Ishikawa (cell line): ENCODE results near the gene MMP24.

Experiments
- CEBPB ChIP-seq: IDR thresholded peaks from 2 replicates; pipeline ENCODE4 v1.6.1; 2012
- CREB1 ChIP-seq: IDR thresholded peaks from 2 replicates; pipeline ENCODE4 v1.6.1; 2012; ENCODE audit warnings: low read depth
- EGR1 ChIP-seq: IDR thresholded peaks from 2 replicates; pipeline ENCODE4 v1.6.1; 2012
- EP300 ChIP-seq: IDR thresholded peaks from 2 replicates; pipeline ENCODE4 v1.6.1; 2012; ENCODE audit warnings: borderline replicate concordance
- FOXM1 ChIP-seq: IDR thresholded peaks from 2 replicates; pipeline ENCODE4 v1.6.1; 2012; ENCODE audit warnings: low read depth, borderline replicate concordance
- MAX ChIP-seq: IDR thresholded peaks from 2 replicates; pipeline ENCODE4 v1.6.1; 2012
- NFIC ChIP-seq: IDR thresholded peaks from 2 replicates; pipeline ENCODE4 v1.6.1; 2012
- RAD21 ChIP-seq: IDR thresholded peaks from 2 replicates; pipeline ENCODE4 v1.6.1; 2012; ENCODE audit warnings: low read depth
- TAF1 ChIP-seq: IDR thresholded peaks from 2 replicates; pipeline ENCODE4 v1.6.1; 2012; ENCODE audit warnings: low read depth, mild to moderate bottlenecking
- TCF12 ChIP-seq: IDR thresholded peaks from 2 replicates; pipeline ENCODE4 v1.6.1; 2012; ENCODE audit warnings: low read depth
- TEAD4 ChIP-seq: IDR thresholded peaks from 2 replicates; pipeline ENCODE4 v1.6.1; 2012
- YY1 ChIP-seq: IDR thresholded peaks from 2 replicates; pipeline ENCODE4 v1.6.1; 2012; ENCODE audit warnings: low read depth
- ZBTB7A ChIP-seq: IDR thresholded peaks from 2 replicates; pipeline ENCODE4 v1.6.1; 2012; ENCODE audit warnings: low read depth
- TF ChIP-seq, protein P1 (sequence below): IDR thresholded peaks from 2 replicates; pipeline ENCODE4 v1.6.1; 2012; ENCODE audit warnings: low read depth, mild to moderate bottlenecking
- TF ChIP-seq, protein P2 (sequence below): IDR thresholded peaks from 2 replicates; pipeline ENCODE4 v1.6.1; 2012

The MMP24 gene

GRCh38 chr20:35291654-35292503 is 65.4 kb downstream of the MMP24 start, which contains the start of gene FAM83C:
Gene FAM83C (minus strand): TSS chr20:35292425. CDS start chr20:35292304, 121 bp downstream.
- TF ChIP-seq ZBTB7A: no peak

DNA sequence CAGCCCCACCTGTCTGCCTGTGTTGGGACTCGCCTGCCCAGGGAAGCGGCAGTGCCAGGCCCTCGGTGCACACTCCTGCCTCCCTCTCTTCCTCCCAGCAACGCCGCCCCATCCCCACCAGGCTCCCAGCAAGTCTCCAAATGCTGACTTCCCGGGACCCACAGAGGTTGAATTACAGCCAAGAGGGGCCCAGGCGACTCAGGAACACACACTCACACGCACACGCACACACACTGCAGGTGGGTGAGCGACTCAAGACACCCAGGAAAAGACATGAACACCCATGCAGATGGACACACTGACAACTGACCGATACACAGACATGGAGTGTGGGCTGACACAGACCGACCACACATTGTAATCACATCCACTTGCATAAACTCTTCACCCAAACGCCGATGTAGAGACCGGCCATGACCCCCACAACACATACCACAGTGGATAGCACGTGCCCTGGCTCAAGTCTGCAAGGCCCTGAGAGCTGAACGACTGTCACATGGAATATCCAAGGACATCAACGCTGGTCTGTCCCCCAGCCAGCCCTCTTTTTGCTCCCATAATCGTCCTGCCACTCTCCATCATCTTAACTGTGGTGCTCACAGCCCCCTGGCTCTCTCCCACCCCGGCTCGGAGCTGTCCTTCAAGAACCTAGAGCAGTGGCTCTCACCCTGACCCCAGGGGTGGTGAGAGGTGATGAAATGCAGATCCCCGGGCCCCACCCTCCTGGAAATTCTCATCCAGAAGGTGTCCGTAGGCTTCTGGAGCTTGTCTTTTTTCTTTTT is 66.2 kb downstream of the MMP24 start:
- TF ChIP-seq, protein P1, sequence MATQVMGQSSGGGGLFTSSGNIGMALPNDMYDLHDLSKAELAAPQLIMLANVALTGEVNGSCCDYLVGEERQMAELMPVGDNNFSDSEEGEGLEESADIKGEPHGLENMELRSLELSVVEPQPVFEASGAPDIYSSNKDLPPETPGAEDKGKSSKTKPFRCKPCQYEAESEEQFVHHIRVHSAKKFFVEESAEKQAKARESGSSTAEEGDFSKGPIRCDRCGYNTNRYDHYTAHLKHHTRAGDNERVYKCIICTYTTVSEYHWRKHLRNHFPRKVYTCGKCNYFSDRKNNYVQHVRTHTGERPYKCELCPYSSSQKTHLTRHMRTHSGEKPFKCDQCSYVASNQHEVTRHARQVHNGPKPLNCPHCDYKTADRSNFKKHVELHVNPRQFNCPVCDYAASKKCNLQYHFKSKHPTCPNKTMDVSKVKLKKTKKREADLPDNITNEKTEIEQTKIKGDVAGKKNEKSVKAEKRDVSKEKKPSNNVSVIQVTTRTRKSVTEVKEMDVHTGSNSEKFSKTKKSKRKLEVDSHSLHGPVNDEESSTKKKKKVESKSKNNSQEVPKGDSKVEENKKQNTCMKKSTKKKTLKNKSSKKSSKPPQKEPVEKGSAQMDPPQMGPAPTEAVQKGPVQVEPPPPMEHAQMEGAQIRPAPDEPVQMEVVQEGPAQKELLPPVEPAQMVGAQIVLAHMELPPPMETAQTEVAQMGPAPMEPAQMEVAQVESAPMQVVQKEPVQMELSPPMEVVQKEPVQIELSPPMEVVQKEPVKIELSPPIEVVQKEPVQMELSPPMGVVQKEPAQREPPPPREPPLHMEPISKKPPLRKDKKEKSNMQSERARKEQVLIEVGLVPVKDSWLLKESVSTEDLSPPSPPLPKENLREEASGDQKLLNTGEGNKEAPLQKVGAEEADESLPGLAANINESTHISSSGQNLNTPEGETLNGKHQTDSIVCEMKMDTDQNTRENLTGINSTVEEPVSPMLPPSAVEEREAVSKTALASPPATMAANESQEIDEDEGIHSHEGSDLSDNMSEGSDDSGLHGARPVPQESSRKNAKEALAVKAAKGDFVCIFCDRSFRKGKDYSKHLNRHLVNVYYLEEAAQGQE: no peak
- TF ChIP-seq NFIC (no peak), TCF12 (no peak), EP300 (no peak), TEAD4 (no peak), MAX (no peak), YY1 (no peak), FOXM1 (no peak), RAD21 (no peak), EGR1 (no peak), ZBTB7A (no peak), CEBPB (no peak), CREB1 (no peak), TAF1 (no peak)
- TF ChIP-seq, protein P2, sequence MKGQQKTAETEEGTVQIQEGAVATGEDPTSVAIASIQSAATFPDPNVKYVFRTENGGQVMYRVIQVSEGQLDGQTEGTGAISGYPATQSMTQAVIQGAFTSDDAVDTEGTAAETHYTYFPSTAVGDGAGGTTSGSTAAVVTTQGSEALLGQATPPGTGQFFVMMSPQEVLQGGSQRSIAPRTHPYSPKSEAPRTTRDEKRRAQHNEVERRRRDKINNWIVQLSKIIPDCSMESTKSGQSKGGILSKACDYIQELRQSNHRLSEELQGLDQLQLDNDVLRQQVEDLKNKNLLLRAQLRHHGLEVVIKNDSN: no peak

GRCh38 chr20:35293303-35294292 is 67.1 kb downstream of the MMP24 start:
- no peak for TF ChIP-seq FOXM1

- no peak for TF ChIP-seq NFIC
- no peak for TF ChIP-seq MAX
- TF ChIP-seq, protein P2: no peak
- TF ChIP-seq EP300: no peak
- no peak for TF ChIP-seq EGR1
- no peak for TF ChIP-seq TCF12
- TF ChIP-seq, protein P1: no peak
- no peak for TF ChIP-seq TEAD4
- TF ChIP-seq RAD21: no peak
- TF ChIP-seq YY1: no peak
- TF ChIP-seq FOXM1: no peak
- TF ChIP-seq CEBPB: no peak
Measured at GRCh38 chr20:35294293-35294685, 67.8 kb downstream of the MMP24 start.

DNA sequence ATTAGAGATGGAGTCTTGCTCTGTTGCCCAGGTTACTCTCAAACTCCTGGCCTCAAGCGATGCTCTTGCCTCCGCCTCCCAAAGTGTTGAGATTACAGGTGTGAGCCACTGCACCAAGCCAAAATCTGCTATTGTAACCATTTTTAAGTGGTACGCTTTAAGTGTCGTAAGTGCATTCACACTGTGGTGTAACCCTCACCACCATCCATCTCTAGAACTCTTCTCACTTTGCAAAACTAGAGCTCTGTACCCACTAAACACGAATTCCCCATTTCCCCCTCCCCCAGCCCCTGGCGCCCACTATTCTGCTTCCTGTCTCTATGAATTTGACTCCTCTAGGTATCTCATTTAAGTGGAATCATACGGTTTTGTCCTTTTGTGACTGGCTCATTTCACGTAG is 68.6 kb downstream of the MMP24 start:
- TF ChIP-seq, protein P1: no peak
- TF ChIP-seq, protein P2: no peak
- no peak for TF ChIP-seq CEBPB
- TF ChIP-seq TAF1: no peak
- no peak for TF ChIP-seq ZBTB7A
- no peak for TF ChIP-seq TEAD4
- TF ChIP-seq EP300: no peak
- TF ChIP-seq RAD21: no peak
- no peak for TF ChIP-seq FOXM1
